GM12891 (cell line): Measurements from ENCODE around the gene EXOC6.

Source experiments
- DNase-seq: peaks from one replicate; pipeline ENCODE4 v3.0.0; 2011; ENCODE audit warnings: low spot score; ENCODE audit not compliant: insufficient read length
- FAIRE-seq: peaks from 2 replicates; lab custom pipeline; 2011; peaks lifted over from hg19 to GRCh38; lab: Jason Lieb, UNC
- PAX5 ChIP-seq: IDR thresholded peaks from 2 replicates; pipeline ENCODE4 v1.6.1; 2011; ENCODE audit warnings: low read length, moderate library complexity, mild to moderate bottlenecking; ENCODE audit not compliant: insufficient read depth, severe bottlenecking
- POLR2A ChIP-seq: IDR thresholded peaks from 2 replicates; pipeline ENCODE4 v1.6.1; 2011; ENCODE audit warnings: low read depth, low read length, control low read depth
- POLR2AphosphoS5 ChIP-seq: IDR thresholded peaks from 2 replicates; pipeline ENCODE4 v1.6.1; 2011; ENCODE audit warnings: low read depth, low read length, control low read depth
- POU2F2 ChIP-seq: IDR thresholded peaks from 2 replicates; pipeline ENCODE4 v1.6.1; 2011; ENCODE audit warnings: low read depth, mild to moderate bottlenecking, control low read depth, low read length, moderate library complexity
- SPI1 ChIP-seq: IDR thresholded peaks from 2 replicates; pipeline ENCODE4 v1.6.1; 2011; ENCODE audit warnings: low read depth, low read length, control low read depth
- TAF1 ChIP-seq: IDR thresholded peaks from 2 replicates; pipeline ENCODE4 v1.6.1; 2011; ENCODE audit warnings: low read depth, low read length, control low read depth

Gene EXOC6

DNA sequence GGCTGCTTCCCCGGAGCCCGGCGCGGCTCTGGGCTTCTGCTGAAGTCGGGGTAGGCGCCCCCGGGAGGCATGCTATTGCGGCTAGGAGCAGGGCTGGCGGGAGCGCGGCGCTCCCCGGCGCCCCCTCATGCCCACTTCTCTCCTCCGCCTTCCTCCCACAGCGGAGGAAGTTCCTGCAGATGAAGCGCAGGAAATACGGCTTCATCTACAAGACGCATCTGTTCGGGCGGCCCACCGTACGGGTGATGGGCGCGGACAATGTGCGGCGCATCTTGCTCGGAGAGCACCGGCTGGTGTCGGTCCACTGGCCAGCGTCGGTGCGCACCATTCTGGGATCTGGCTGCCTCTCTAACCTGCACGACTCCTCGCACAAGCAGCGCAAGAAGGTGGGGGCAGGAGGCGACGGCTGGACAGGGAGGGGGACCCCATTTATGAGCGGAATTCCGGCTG, 225.9 kb downstream of the EXOC6 start:
- no peak for TF ChIP-seq PAX5
- TF ChIP-seq POLR2AphosphoS5: no peak
- no peak for TF ChIP-seq TAF1
- no peak for TF ChIP-seq SPI1
- TF ChIP-seq POU2F2: no peak
- TF ChIP-seq POLR2A: no peak
- FAIRE-seq (no peak), DNase-seq (peak; percentile 34)

DNA sequence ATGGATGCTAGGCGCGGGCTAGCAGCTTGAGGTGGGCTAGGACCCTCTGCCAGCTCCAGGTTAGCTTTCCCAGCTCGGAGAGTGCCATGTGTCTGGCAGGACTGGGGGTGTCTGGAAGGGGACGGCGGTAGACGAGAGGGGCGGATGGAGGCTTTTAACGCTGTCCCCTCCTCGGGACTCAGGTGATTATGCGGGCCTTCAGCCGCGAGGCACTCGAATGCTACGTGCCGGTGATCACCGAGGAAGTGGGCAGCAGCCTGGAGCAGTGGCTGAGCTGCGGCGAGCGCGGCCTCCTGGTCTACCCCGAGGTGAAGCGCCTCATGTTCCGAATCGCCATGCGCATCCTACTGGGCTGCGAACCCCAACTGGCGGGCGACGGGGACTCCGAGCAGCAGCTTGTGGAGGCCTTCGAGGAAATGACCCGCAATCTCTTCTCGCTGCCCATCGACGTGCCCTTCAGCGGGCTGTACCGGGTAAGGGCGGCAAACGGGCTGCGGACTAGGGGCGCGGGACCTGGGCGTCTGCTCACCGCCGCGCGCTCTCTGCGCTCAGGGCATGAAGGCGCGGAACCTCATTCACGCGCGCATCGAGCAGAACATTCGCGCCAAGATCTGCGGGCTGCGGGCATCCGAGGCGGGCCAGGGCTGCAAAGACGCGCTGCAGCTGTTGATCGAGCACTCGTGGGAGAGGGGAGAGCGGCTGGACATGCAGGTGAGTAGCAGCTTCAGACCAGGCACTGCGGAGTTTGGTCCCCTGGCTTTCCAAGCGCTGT, 226.5 kb downstream of the EXOC6 start:
- DNase-seq (no peak), FAIRE-seq (no peak)
- TF ChIP-seq POU2F2 (no peak), POLR2A (no peak), TAF1 (no peak), SPI1 (no peak), POLR2AphosphoS5 (no peak), PAX5 (no peak)

DNA sequence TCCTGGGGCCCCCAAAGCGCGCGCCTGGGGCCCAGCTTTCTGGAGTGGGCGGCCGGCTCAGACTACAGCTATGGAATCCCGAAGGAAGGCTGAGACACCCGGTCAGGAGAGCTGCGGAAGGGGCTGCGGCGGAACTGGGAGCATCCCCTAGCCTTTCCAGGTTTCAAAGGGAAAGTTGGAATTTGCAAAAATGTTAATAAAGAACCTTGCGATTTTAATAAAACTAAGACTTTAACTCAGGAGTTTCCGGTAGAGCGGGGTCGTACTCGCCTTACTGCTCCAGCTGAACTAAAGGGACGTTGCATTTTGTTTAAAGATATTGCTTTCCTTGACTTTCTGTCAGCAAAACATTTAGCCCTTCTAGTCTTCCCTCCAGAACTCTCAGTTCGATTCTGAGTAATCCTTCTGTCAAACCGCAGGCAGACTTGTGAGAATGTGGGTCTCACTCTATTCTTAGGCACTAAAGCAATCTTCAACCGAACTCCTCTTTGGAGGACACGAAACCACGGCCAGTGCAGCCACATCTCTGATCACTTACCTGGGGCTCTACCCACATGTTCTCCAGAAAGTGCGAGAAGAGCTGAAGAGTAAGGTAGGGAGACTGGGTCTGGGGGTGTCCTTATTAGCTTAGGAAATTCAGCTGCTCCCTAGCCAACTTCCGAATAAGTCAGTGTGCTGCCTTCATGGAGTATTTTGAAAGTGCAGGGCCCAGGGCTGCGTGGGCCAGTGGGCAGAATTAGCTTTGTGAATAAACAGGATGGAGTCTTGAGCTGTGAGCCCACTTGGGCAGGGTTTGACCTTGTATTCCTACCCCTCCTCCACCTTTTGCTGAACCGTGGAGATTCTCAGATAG, 227.3 kb downstream of the EXOC6 start:
- DNase-seq: peak; percentile 45
- FAIRE-seq: no peak
- TF ChIP-seq POLR2A: no peak
- no peak for TF ChIP-seq POU2F2
- TF ChIP-seq PAX5: no peak
- TF ChIP-seq POLR2AphosphoS5: no peak
- no peak for TF ChIP-seq TAF1
- TF ChIP-seq SPI1: no peak

DNA sequence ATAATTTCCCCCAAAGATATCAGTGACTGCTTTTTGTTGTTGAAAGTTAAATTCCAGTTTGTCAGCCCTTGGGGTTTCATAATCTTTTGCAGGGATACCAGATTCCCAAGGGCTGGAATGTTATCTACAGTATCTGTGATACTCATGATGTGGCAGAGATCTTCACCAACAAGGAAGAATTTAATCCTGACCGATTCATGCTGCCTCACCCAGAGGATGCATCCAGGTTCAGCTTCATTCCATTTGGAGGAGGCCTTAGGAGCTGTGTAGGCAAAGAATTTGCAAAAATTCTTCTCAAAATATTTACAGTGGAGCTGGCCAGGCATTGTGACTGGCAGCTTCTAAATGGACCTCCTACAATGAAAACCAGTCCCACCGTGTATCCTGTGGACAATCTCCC, 228.6 kb downstream of the EXOC6 start:
- DNase-seq: no peak
- no peak for TF ChIP-seq TAF1
- TF ChIP-seq PAX5: no peak
- TF ChIP-seq SPI1: no peak
- no peak for FAIRE-seq

DNA sequence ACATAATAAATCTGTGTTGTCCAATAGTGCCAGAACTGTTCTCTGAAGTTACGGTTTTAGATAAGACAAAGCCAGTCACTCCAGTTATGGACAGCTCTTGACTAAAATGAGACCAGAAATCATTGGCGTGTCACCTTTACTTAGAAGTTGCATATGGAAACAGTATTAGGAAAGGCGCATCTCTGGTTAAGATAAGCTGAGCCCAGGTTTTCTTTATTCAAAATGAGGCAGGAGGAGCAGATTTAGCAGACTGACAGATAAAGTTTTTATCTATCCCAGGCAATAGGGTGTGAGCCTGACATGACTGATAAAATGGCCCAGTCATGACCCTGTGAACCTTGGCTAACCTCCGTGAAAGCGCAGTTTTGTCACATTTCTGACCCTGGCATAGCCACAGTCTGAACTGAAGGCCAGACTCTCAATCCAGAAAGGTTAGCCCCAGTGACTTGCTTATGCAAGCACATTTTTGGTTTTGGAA, 229.6 kb downstream of the EXOC6 start:
- FAIRE-seq: no peak
- no peak for TF ChIP-seq POLR2AphosphoS5
- no peak for TF ChIP-seq POLR2A
- no peak for TF ChIP-seq PAX5
- no peak for TF ChIP-seq SPI1
- no peak for TF ChIP-seq TAF1
- TF ChIP-seq POU2F2: no peak
- DNase-seq: no peak

DNA sequence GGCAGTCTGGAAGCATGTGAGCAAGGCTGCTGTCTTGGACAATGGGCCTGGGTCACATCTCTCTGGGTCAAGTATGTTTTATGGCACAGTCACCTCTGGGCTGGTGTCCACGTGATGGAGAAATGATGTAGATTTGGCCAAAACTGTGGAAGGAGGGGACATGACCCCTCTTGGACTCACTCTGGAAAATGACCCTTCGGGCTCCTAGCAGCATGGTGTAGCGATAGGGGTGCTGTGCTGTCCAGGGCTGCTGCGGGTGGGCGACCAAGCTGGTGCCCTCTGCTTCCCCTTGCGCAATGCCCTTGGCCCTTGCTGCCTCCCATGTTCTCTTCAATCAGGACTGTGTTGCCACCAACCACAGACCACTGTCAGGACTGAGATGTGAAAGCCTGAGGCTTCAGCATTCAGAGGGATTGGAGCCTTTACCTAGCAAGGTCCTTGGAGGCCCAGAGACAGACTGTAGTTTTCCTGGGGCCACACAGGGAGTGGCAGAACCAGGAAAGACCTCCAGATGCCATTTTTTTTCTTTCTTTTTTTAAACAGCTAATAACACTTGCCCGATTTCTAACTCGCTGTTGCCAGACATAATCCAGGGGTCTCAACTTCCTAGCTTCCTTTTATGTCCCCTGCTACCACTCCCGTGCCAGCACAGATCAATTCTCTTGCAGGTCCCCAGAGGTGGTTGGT, 231.5 kb downstream of the EXOC6 start:
- DNase-seq: no peak
- no peak for TF ChIP-seq TAF1
- TF ChIP-seq SPI1: no peak
- no peak for TF ChIP-seq POLR2A
- TF ChIP-seq PAX5: no peak
- no peak for TF ChIP-seq POU2F2
- no peak for FAIRE-seq

DNA sequence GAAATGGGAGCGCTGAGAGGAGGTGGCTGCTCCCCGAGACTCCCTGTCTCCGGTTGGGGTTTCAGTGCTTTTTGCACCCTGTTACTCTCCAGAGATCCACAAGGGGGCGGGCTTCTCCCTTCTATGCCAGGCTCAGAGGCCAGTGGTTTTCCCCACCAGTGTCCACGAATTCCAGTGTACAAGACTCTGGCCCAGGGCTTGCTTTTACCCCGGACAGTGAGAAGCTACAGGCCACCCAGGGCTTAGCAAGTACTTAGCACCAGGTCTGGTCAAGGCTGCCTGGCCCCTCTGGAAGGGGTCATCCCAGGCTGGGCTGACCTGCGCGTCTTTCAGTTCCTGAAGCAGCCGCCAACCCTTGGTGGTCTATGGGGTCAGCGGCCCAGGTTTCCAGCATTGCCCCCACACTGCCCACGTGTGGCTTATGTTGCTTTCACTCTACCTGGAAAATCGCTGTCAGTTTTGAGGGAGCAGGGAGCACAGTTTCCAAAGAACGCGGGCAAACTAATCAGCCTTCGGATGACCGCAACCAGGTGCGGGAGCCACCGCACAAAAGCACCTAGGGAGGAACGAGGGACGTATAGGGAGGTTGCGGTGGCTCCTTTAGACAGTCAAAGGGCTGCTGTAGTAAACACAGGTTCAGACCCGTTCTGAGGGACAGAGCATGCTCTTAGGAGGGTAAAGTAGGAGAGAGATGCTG, 232.2 kb downstream of the EXOC6 start:
- DNase-seq (peak; percentile 62), FAIRE-seq (peak; percentile 73)
- TF ChIP-seq TAF1 (no peak), PAX5 (no peak), POLR2AphosphoS5 (no peak), POU2F2 (no peak), SPI1 (no peak), POLR2A (no peak)

DNA sequence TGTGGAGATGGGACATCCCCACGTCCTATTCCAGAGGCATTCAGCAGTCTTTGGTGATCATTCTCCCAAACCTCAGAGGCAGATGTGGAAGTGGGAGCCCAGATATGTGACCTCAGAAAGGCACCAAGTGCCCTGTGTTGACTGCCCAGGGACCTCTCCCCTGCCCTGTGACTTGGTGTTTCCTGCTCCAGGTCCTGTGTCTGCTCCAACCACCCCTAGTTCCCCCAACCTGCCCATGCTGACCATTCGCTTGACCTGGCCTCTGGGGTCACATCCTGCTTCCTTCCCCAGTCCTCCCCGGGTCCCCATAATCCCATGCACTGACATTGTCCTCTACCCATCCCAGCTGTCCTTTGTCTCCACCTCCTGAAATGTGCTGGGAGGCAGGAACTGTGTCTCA, 233.0 kb downstream of the EXOC6 start:
- DNase-seq (no peak), FAIRE-seq (no peak)
- TF ChIP-seq SPI1 (no peak), TAF1 (no peak), POLR2A (no peak), POU2F2 (no peak), POLR2AphosphoS5 (no peak), PAX5 (no peak)

DNA sequence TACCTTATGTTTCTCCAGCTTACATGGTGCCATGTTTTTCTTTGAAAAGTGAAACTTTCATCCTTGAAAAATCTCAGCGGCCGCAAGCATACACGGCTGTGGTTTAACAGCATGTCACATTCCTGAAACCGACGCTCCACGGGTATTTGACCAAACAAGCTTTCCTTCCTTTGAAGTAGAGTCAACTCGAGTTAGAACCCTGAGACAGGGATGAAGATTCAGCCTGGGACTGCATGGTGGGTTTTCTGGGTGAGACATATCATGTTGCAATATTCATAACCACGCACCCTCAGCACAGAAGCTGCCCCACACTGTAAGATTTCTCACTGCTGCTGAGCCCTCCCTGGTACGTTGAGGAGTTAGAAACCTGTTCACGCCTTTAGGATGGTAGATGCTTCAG, 233.5 kb downstream of the EXOC6 start:
- DNase-seq (no peak), FAIRE-seq (no peak)
- TF ChIP-seq POLR2A (no peak), PAX5 (no peak), TAF1 (no peak), POU2F2 (no peak), SPI1 (no peak), POLR2AphosphoS5 (no peak)
